Measurements from ENCODE around the gene SYNDIG1. TPM values are rescaled to one million over a fixed set of nuclear protein-coding genes. Genes with fewer than 3 reads are reported as not detected.

SYNDIG1 gene
- total RNA-seq, 1 experiment from 2014 or later, result not detected

DNA sequence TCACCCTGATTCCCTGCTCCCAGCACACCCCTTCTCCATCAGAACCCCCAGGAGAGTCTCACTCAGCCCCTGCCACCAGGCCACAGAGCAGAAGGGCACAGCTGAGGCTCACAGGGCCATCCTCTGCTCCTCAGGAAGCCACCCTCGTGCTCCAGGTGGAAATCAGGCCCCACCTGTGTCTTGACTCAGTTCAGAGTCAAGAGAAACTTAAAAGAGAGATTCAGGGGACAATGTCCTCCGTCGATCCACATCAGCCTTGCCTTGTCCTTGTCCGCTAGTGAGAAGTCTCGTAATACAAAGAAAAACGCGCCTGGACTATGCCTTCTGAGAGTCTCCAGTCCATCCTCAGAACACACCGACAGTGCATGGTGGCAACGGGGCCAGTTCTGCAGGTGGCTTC, 114.6 kb downstream of the SYNDIG1 start:
- Histone ChIP-seq H3F3A (ENCODE audit: low read length, unreplicated experiment) (no peaks in the 10 kb centered on the region), H3K4me1 (ENCODE audit: insufficient read depth, low read length) (no peaks in the 10 kb centered on the region), H3K9me3 (ENCODE audit: low read length) (no peaks in the 10 kb centered on the region), H3K9me2 (replicated peaks; ENCODE audit: low read length) (no peaks in the 10 kb centered on the region), H3K4me3 (ENCODE audit: low read length) (no peak overlapping the region), H4K20me1 (ENCODE audit: low read length) (no peaks in the 10 kb centered on the region), H3K27ac (ENCODE audit: low read length) (no peak overlapping the region), H3K9ac (ENCODE audit: low read length) (no peak overlapping the region), H2AFZ (ENCODE audit: low read length) (no peak overlapping the region), H3K27me3 (ENCODE audit: low read length) (peaks cover 94% of the 10 kb centered on the region), H3K79me2 (ENCODE audit: low read length) (no peaks in the 10 kb centered on the region), H3K4me2 (ENCODE audit: low read length) (no peak overlapping the region), H3K36me3 (ENCODE audit: low read depth, low read length) (no peaks in the 10 kb centered on the region)
- TF ChIP-seq, protein P1, sequence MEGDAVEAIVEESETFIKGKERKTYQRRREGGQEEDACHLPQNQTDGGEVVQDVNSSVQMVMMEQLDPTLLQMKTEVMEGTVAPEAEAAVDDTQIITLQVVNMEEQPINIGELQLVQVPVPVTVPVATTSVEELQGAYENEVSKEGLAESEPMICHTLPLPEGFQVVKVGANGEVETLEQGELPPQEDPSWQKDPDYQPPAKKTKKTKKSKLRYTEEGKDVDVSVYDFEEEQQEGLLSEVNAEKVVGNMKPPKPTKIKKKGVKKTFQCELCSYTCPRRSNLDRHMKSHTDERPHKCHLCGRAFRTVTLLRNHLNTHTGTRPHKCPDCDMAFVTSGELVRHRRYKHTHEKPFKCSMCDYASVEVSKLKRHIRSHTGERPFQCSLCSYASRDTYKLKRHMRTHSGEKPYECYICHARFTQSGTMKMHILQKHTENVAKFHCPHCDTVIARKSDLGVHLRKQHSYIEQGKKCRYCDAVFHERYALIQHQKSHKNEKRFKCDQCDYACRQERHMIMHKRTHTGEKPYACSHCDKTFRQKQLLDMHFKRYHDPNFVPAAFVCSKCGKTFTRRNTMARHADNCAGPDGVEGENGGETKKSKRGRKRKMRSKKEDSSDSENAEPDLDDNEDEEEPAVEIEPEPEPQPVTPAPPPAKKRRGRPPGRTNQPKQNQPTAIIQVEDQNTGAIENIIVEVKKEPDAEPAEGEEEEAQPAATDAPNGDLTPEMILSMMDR (conservative IDR thresholded peaks at IDR 0.05; ENCODE audit: low read depth, low read length), result no peak
- TF ChIP-seq EZH2phosphoT487 (IDR thresholded peaks at IDR 0.05; ENCODE audit: borderline replicate concordance, low read length), result no peak
- no peak for TF ChIP-seq EZH2 (IDR thresholded peaks at IDR 0.05; ENCODE audit: low read length, unreplicated experiment)
- ChIA-PET CTCF (no interaction called here), POLR2A (ENCODE audit: unreplicated experiment) (no interaction called here)
- intact Hi-C loops (cut with micrococcal nuclease), result no loop called here
- ATAC-seq (no peak), DNase-seq (no peak)
- BruUV-seq (replicated peaks), result no TSS peak

DNA sequence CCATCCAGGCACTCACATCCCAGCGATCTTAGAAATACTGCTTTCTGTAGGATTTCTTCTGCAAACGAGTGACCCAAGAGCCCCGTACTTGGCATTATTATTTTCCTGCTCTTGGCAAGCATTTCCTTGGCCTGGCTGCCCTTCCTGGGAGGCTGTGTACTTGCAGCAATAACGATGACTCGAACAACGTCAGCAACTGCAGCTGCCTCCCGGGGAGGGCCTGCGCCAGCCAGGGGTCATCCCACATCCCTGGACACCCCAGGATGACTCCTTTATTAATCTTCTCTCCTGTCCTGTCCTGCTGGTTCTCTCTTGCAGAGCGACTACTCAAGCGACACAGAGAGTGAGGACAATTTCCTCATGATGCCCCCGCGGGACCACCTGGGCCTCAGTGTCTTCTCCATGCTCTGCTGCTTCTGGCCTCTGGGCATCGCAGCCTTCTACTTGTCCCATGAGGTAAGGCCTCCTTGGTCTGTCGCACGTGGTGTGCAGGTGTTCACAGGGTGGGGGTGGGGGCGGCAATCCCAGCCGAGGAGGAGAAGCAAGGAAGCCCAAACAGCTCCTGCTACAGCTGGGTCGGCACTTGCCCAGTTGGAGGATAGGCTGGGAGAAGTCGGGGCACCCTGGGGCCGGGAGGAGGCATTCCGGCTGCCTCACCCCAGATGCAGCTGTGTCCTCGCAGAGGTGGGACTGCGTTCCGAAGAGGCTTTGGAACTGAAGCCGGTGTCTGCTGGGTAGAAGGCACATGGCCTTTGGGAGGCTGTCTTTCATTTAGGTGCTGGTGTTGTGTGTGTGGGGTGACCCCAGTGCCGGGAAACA, 115.3 kb downstream of the SYNDIG1 start:
- Histone ChIP-seq H3K79me2 (ENCODE audit: low read length) (no peaks in the 10 kb centered on the region), H3K4me1 (ENCODE audit: insufficient read depth, low read length) (no peaks in the 10 kb centered on the region), H3K9me3 (ENCODE audit: low read length) (no peaks in the 10 kb centered on the region), H2AFZ (ENCODE audit: low read length) (no peak overlapping the region), H3K36me3 (ENCODE audit: low read depth, low read length) (no peaks in the 10 kb centered on the region), H3K4me2 (ENCODE audit: low read length) (no peak overlapping the region), H3K27ac (ENCODE audit: low read length) (no peak overlapping the region), H3K9ac (ENCODE audit: low read length) (no peak overlapping the region), H3K4me3 (ENCODE audit: low read length) (no peak overlapping the region), H3F3A (ENCODE audit: low read length, unreplicated experiment) (no peaks in the 10 kb centered on the region), H3K27me3 (ENCODE audit: low read length) (peaks cover 94% of the 10 kb centered on the region), H4K20me1 (ENCODE audit: low read length) (no peaks in the 10 kb centered on the region), H3K9me2 (replicated peaks; ENCODE audit: low read length) (no peaks in the 10 kb centered on the region)
- ChIA-PET POLR2A (ENCODE audit: unreplicated experiment) (no interaction called here), CTCF (no interaction called here)
- TF ChIP-seq EZH2phosphoT487 (IDR thresholded peaks at IDR 0.05; ENCODE audit: borderline replicate concordance, low read length) (no peak), EZH2 (IDR thresholded peaks at IDR 0.05; ENCODE audit: low read length, unreplicated experiment) (no peak)
- TF ChIP-seq, protein P1 (conservative IDR thresholded peaks at IDR 0.05; ENCODE audit: low read depth, low read length), result no peak
- DNase-seq (peak; percentile 34), ATAC-seq (no peak)
- no TSS peak for BruUV-seq (replicated peaks)
- intact Hi-C loops (cut with micrococcal nuclease), result no loop called here

DNA sequence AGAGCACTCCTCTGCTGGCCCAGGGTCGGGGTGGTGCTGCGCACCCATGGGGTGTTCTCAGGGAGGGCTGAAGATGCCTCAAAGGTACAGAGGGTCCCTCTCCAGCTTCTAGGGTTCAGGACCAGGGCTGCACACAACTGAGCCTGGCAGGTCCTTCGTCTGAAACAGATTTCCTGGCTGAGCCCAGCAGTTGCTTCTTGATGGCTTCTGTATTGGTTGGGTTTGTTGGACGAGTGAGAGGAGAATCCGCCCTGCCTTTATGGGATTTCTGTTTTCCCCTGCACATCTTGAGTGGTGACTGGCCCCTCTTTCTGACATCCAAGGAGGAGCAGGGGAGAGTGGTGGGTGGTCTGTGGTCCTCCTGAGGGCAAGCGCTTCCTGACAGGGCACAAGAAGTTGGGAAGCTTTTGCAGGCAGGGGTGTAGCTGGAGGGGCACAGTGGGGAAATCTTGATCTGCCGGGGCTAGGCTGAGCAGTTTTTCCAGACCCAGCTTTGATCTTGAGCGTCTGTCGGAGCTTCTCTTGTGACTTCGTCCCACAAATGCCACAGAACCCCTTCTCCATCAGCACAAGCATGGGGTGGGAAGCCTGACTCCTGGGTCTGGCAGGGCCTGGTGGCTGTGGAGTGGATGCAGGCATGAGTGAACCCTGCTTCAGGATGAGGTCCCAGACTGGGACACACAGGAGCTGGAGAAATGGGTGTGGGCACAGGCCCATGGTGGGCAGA, 116.5 kb downstream of the SYNDIG1 start:
- POLR2A ChIA-PET (ENCODE audit: unreplicated experiment), result no interaction called here
- H3K4me2 ChIP-seq (ENCODE audit: low read length), result no peak overlapping the region
- H3K27ac ChIP-seq (ENCODE audit: low read length), result no peak overlapping the region
- no peaks in the 10 kb centered on the region for H3F3A ChIP-seq (ENCODE audit: low read length, unreplicated experiment)
- CTCF ChIA-PET, result no interaction called here
- DNase-seq (no peak), ATAC-seq (no peak)
- intact Hi-C loops (cut with micrococcal nuclease), result no loop called here
- no peaks in the 10 kb centered on the region for H4K20me1 ChIP-seq (ENCODE audit: low read length)
- peaks cover 96% of the 10 kb centered on the region for H3K27me3 ChIP-seq (ENCODE audit: low read length)
- H3K9ac ChIP-seq (ENCODE audit: low read length), result no peak overlapping the region
- no peaks in the 10 kb centered on the region for H3K9me2 ChIP-seq (replicated peaks; ENCODE audit: low read length)
- no peaks in the 10 kb centered on the region for H3K79me2 ChIP-seq (ENCODE audit: low read length)
- no peak overlapping the region for H2AFZ ChIP-seq (ENCODE audit: low read length)
- H3K36me3 ChIP-seq (ENCODE audit: low read depth, low read length), result no peaks in the 10 kb centered on the region
- no peaks in the 10 kb centered on the region for H3K4me1 ChIP-seq (ENCODE audit: insufficient read depth, low read length)
- H3K9me3 ChIP-seq (ENCODE audit: low read length), result no peaks in the 10 kb centered on the region
- no TSS peak for BruUV-seq (replicated peaks)
- no peak for TF ChIP-seq EZH2phosphoT487 (IDR thresholded peaks at IDR 0.05; ENCODE audit: borderline replicate concordance, low read length)
- TF ChIP-seq, protein P1 (conservative IDR thresholded peaks at IDR 0.05; ENCODE audit: low read depth, low read length), result no peak
- TF ChIP-seq EZH2 (IDR thresholded peaks at IDR 0.05; ENCODE audit: low read length, unreplicated experiment), result no peak
- H3K4me3 ChIP-seq (ENCODE audit: low read length), result no peak overlapping the region

All from PC-3 (cell line).